Measurements from ENCODE around the gene RREB1.
"Not testable (repeated sequence)": the region's sequence is repeated elsewhere in the genome, so short reads cannot be mapped to it uniquely, and the experiment has no call there.

The RREB1 gene

DNA sequence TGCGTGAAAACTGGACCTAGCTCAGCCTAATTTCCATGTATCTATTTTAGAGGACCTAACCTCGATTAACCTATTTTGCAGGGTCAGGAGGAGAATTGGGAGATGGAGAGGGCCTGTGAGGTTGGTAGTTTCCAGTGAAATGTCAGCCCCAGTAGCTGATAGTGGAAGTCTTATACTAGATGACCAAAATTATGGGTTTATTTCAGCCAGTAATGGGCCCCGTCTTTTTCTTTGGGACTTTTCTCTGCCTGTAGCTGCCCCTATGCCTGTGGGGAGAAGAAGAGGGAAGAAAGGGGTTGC is 37.8 kb downstream of the RREB1 start:
- no peak for DNase-seq

DNA sequence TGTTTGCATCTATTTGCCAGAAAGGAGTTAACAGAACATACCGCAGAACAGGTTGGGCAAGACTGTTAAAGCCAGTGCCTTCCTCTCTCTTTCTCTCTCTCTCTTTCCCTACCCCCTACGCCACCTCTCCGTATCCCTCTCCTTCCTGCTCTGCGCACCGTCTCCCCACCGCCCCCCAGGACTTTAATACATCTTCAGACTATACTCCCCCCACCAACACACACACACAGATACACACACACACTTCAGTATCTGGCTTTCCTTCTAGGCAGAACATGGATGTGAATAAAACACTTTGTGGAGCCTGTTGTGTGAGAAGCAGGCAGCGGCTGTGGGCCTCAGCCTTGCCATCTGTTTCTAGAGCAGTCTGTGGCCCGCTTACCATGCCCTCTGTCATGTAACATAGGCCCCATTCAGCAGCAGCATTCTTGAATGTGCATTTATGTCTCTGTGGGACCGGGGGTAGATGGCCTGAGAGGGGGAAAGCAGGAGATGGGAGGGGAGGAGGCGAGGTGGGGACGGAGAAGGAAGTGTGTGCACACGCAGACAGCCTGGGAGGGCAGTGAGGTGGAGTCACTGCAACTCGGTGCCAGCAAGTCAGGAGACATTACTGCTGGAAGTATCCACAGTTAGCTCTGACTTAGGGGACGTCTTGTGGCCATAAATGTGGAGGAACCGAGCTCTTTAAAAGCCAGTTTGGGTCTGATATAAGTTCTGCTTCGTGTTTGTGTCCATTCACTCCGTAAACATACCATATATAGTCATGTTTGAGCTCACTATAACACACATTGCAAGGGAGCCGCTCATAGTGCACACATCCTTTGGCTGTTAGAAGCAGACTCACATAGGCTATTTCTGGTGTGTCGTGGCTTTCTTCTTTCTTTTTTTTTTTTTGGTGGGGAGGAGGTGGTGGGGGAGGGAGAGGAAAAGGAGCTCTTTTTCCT is 38.4 kb downstream of the RREB1 start:
- no peak for DNase-seq

DNA sequence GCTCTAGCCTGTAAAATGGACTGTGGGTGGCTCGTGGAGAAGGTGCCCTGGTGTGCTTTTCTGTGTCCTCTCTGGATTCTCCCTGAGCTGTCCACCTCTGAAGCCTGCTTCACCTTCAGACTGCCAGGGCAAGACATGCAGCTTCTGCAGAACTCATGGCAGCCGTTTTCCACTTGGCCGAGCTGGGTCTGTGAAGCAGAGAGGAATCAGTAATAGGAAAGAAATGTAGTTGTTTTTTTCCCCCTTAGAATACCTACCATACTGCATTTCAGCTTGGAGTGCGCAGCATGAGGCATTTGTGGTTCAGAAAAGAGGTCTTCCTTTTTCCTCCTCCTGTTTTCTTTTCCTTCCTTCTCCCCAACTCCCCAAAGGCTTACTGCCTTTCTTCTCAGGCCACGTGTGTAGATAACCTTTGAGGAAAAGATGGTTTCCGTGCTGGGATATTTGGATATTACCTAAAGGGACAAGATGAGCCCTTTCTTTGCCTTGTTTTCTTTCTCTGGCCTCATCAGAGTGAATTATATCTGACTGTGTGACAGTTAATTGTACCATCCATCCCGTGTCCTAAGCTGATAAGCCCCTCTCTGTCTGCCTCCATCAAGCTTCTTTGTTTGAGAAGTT is 39.4 kb downstream of the RREB1 start:
- DNase-seq: no peak

DNA sequence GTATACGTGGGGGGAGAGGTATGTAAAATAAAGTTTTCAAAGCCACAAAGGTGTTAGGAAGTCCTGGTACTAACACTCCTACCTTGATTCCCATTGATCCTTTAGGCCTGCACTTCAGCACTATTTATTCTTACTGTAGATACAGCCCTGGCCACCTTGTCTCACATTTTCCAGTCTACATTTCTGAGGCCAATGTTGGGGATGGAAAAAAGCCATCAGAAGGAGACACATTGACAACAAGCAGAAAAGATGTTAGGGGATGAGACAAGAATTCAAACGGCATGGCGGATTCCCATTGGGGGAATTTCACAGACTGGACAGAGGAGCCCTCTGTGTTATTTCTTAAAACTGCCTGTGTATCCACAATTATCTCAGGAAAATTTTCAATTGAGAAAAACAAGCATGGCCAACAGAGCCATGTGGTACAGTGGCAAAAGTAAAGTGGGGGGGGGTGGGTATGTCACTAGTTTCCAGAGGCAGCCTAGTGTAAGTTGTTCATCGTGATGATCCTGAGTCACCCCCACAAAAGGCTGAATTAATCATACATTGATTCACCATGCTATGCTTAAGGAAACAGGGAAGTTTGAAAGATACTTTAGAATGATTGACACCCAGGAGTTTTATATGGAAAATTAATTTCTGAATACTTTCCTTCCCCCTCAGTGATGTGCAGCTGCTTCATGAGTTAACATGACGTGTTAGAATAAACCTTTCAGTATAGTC is 40.5 kb downstream of the RREB1 start:
- DNase-seq: no peak

DNA sequence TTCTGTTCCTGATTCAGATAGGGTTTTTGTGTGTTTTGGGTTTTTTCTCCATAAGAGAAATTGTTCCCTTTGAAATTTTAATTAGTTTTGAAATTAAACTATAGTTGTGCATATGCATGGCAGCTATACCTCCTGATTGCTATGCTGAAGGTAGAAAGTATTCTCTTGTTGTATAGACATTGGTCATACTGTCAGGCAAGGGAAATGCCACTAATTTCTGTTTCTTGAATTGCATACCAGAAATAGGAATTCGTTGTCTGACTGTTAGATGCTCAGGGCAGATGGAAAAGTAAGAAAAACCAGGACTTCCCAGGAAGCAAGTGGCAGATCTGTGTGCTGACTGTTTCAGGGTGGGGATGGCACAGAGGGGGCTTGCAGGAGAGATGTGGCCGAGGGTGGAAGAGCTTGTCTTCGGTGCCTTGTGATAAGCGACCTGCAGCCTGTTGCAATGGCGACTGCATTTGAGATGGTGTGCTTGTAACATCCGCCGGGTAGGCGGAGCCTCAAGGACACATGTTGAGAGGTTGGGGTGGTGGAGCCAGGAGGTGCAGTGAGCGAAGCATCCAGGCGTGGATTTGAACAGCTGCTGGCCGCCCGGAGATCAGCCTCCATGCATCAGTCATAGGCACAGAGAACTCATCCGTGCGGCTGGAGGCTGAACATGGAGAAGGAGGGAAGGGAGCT is 42.8 kb downstream of the RREB1 start:
- DNase-seq: peak; percentile 76

DNA sequence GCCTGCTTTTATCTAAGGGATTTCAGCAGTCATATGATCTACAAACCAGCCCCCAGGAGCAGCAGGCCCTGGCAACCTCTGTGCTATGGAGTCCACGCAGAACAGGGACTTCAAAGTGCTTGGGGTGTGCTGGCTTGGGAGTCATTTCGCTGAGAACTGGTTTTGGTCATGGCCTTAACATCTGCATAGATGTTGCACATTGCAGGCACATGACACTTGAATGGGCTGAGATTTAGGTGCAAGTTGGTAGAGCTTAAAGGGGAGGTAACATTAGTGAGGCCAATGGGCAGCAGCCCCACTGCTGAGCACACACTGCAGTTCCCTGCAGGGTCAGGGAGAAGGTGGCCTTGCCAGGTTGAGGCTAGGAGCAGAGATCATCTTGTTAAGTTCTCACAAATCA is 43.6 kb downstream of the RREB1 start:
- no peak for DNase-seq

DNA sequence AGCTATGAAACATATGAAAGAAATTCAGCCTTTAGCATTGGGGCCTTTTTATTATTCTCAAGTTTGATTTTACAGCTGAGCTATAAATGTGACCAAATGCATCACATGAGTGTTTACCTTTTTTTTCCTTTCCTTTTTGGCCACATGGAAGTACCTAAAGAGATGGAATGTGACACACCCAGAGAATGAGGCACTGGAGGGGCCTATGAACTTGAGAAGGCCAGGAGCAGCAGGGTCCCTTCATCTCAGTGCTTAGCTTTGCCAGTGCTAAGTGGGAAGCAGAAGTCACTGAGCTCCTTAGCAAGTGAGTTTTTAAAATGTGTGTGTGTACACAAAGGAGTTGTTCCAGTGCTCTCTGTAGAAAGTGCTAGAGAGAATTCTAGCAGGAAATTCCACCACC is 44.7 kb downstream of the RREB1 start:
- DNase-seq: no peak

DNA sequence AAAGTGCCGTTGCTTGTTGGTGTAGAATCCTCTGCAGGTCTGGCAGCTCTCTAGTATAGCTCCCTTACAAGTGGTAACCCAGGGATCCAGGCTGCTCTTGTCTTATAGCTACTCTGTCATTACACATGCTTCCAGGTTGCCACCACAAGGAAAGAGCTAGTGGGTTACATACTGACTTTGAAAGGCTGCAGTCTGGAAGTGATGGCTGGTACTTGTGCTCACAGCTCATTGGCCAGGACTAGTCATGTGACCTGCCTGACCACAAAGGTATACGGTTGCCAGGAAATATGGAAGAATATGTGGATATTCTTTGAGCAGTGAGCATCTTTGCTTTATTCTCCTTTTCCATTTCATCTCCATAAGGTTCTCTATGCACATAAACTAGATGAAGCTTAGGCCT is 46.0 kb downstream of the RREB1 start:
- no peak for DNase-seq

DNA sequence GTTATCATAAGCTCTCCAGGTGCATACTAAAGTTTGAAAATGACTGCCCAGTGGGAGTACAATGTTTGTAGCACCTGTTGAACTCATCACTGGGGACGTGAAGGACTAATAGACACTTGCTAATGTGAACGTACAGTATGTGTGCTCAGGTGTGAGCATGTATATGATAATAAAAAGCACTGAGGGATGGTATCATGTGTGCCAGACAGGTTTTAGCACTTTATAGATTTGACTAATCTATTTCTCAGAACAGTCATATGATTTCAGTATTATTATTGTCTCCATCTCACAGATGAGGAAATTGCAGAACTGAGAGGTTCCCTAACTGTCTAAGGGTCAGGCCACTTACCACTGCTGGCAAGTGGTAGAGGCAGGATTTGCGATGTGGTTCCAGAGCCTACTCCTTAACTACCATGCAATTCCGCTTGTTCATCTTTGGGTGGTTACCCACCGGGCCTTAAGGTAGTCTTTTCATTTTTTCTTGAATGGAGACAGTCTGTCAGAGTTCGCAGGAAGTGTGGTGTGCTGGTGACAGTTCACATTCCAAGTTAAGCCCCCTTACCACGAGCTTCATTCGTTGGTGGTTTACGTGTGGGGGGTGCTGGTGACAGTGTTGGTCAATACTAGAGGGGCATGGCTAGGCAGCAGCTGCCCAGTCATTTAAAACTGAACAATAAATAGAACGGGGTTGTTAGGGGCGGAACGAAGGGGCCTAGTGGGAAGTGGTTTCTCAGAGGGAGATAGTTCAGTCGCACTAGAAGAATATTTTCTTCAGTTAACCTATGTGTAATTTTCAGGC is 46.8 kb downstream of the RREB1 start:
- DNase-seq: no peak

DNA sequence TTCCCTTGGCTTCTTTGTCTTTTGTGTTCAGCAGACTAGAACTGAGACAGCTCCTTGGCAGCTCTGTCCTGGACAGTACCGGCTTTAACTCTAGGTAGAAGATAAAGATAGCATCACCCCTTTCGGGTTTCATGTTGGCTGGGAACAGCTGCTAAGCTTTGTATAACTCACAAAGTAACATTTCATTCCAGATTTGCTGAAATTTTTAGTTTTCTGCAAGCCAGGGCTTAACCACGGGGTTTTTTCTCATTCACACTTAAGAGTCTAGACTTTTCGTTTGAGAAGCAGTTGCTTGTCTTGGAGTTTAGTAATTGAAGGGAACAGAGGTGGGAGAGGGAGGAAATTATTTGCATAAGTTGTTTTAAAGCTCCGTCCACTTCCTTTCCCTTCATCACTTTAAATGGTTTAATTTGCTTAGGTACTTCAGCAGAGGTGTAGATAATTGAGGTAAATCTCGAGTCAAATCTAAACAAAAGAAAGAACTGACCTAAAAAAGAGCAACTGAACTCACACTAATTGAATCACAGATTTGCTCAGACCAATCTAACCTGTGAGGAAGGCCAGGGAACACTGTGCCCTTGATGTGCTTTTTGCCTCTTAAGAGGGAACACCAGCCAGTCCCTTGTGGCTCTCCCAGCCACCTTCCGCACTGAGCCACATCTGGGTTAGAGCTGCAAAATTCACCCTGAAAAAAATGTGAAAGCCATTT is 48.3 kb downstream of the RREB1 start:
- no peak for DNase-seq

DNA sequence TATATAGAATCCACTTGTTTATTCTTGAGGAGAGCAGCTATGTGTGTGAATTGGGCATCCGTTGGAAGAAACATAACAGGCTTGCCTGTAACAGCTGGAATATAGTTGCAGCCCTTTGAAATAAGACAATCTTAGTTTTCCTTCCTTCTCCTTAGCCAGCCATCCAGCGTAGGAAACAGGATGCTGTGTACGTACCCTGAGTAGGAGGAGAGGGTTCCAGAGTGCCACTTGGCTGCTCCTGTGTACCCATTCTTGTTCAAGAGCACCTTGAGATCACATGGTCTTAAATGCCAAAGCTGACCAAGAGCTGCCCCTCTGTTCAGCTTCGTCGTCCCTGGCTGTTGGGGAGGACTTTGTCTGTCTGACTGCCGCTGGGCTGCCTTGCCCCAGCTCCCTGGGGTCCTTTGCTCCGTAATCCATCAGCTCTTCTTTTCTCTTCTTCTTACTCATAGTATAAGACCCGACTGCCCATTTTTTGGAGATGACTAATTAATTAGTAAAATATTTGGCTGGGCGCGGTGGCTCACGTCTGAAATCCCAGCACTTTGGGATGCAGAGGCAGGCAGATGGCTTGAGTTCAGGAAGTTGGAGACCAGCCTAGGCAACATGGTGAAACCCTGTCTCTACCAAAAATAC is 49.0 kb downstream of the RREB1 start:
- no peak for DNase-seq

DNA sequence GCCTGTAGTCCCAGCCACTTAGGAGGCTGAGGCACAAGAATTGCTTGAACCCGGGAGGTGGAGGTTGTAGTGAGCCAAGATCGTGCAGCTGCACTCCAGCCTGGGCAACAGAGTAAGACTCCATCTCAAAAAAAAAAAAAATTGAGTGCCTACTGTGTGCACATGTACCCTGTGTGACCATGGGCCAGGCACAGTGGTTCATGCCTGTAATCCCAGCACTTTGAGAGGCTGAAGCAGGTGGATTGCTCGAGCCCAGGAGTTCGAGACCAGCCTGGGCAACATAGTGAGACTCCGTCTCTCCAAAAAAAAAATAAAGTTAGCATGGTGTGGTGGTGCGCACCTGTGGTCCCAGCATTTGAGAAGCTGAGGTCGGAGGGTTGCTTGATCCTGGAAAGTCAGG is 49.5 kb downstream of the RREB1 start:
- not testable (repeated sequence) for DNase-seq

DNA sequence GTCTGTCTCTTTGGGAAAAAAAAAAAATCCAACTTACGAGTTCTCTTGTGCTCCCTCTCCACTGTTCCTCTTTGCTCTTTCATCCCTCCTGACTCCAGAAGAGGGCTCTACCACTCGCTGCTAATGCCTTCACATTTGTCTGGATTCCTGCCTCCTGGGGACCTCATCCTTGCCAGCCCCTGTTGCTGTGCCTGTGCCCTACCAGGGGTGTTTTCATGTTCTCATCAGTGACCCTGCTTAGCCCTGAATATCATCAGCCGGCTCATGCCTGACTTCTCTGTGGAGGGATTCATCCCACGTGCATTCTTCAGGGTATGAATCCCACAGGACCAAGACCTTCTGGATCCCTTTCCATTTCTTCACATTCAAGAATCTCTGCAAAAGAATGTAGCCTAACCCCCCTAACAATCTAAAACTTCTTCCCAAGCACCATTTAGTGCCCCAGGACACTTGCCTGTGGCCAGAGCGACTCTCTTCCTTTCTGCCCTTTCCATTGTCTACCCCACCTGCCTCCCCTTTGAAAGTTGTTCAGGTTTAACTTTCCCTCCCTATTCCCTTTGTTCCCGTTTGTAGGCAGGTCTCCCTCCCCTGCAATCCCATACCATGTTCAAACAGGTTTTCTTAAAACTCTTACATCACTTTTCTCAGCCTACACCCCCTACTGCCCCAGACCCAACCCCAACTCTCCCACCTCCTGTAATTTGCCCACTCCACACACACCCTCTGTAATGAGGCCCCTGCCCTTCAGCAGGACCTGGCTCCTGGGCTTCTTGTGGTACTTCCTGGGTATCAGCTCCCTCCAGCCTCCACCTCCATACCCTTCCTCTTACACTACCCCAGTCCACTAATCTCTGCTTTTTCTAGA is 50.2 kb downstream of the RREB1 start:
- DNase-seq: no peak

DNA sequence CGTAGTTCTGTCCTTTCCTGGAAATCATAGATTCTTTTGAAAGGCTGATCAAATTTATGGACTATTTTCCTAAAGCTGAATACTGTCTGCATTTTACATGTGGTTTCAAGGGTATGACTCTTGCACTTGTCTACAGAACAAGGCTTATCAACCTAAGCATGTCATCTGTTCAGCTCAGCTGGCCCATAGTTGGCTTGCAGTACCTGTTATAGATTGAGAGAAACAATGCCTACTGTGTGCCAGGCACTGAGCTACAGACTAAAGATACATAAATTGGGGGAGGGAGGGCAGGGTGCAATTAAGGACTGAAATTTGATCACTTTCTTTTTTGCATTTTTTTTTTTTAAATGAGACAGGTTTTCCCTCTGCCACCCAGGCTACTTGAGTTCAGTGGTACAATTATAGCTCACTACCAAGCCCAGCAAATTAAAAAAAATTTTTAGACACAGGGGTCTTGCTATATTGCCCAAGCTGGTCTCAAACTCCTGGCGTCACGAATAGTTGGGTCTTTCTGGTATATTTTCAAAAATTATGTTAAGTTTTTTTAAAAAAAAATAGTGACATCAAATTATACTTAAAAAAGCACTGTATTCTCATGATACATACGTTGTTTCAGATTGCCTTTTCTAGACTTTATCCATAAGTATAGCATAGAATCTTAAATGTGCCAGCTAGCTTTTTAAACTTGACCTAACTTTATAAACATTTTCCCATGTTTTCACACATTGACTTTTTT is 52.2 kb downstream of the RREB1 start:
- no peak for DNase-seq

DNA sequence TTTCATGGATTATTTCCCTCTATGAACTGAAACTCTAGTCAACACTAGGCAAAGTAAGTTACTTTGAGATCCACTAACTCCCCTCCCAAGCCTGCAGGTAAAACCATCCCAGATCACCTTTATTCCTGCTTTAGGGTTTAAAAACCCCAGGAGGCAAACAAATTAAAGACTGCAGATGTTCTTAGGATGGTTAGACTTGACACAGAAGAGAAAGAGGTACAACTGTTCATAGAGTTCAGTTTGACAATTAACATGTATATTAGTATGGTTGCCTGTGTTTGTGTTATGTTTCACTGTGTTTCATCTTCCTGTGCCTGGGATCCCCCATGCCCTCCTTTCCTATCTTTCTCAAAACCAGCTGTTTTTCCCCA is 53.5 kb downstream of the RREB1 start:
- no peak for DNase-seq

DNA sequence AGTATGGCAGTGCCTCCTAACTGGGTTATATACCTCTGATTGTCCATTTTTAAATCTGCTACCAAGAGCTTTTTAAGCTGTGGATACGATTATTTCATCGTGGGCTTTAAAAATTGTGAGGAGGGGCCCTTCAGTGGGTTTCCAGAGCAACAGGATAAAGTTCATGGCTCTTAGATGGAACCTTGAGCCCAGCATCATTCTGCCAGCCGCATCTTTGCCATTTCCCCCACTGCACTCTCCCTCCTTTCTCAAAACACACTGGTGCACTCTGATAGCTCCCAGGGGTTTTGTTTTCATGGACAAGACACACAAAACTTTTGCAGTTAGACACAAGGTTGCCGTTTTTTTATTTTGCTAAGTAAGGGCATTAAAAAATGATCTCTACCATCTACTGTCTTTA is 54.1 kb downstream of the RREB1 start:
- DNase-seq: no peak

DNA sequence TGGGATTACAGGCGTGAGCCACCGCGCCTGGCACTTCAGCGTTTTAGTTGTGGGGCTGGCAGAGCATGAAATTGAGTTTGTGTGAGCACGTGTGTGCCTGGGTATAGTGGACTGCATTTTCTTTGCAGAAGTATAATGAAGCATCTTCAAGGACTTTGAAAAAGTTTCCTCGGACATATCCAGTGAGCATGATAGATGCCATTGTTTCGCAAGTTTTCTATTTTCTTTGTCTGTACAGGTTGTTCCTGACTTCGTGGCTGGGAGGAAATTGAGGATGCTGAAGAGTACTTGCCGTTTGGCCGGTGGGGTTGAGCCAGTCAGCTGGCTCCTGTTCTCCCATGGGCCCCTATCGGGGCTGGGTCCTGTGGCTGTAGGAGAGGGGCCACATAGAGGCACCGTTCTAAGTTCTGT is 55.9 kb downstream of the RREB1 start:
- no peak for DNase-seq

DNA sequence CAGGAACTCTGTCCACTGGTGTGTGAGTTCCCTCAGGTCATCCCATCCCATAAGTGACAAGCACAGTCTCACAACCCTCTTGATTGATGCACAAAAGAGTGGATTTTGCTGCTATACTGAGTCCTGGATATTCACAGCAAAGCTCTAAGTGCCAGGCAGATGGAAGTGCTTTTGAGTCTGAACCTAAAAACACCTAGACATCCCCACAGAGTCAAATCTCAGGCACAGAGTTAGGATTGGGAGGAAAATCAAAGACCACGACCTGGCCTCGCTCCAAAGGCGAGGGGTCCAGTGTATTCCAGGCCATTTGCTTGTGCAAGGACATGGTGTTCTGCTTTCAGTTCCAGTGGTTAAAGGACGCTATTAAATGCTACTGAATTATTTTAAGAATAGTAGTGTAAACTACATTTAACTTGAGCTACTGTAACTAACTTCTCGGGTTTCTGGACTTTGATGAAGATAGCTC is 56.8 kb downstream of the RREB1 start:
- no peak for DNase-seq
